ACHN (cell line): ENCODE results near the gene LEUTX.

ENCODE experiments used
- DNase-seq: peaks from one replicate; pipeline ENCODE4 v3.0.0-alpha.2; 2015
- in situ Hi-C: cut with HindIII; loops from 2 replicates; pipeline ENCODE4 v1.10.0; 2017; ENCODE audit warnings: low sequenced_read_pairs, low pct_ligation_motif_present, low pct_unique_long_range_greater_than_20kb

Gene LEUTX

DNA sequence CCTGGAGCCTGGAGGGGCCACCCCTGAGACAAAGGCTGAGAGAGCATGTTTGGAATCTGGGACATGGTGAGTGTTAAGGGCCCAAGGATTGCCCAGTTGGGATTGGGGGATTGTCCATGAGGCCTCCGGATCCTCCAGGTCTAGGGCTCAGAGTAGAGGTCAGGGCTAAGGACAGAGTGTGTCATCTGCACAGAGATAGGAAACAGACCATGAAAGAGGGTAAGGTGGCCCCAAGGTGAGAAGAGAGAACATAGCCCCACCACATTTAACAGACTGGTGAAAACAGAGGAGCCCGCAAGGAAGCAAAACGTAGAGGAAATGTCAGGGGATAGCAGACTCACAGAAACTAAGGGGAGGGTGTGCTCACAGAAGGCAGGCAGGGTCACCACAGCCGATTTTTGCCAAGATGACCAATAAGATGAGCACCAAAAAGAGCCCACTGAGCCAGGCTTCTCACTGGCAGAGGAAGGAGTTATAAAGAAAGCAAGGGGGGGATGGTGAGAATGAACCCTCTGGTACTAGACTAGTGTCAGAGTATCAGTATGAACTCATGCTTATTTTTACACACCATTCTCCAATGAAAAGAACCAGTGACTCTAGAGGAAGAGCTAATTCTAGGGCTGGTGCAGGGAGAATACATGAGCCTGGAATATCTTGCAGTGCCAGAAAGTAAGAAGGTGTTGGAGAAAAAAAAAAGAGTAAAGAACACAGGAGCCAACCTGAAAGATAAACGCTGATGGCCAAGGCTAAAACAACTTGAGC is 37.8 kb downstream of the LEUTX start:
- in situ Hi-C loops = no loop called here
- DNase-seq = no peak

DNA sequence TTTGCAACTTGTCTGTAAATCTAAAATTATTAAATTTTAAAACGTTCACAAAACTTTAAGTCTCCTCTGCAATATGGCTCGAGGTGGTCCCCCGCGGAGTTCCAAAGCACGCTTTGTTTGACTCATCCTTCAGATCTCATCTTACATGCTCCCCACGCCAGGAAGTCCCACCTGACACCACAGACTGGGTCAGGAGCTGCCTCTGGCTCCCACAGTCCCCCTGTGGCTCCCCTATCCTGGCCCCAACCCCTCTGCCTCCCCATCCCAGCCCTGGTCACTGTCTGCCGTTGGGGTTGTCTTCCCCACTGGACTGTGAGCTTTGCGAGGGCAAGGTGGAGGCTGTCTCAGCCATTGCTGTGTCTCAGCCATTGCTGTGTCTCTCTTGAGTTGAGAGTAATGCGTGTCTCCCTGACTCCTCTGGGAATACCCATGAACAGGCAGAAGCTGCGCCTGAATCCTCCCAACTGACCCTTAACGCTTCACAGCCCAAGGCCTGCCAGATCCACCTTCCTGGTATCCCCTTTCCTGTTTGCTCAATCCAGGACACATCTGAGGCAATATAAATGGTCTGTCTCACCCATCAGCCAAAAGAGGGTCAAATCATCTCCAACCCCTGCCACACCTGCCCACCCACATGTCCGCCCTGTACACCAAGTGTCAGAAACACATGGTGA is 39.4 kb downstream of the LEUTX start:
- no peak for DNase-seq
- in situ Hi-C loops = no loop called here

DNA sequence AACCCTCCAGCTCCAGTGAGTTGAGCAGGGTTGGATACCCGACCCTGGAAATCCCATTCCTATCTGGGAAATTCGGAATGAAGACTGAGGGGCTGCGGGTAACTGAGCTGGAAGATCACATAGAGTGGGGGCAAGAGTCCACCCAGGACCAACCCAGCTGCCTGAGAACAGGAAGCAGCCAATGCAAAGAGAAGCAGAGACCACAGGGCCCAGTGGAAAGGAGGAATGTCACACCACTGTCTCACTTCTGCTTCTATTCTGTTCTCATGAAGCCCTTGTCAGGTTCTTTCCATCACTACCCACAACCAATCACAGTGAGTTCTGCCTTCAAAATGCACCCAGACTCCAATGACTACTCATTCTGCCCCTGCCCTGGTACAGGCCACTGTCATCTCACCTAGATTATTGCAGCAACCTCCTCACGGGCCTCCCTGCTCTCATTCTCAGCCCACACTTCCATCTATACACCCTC is 40.0 kb downstream of the LEUTX start:
- DNase-seq = no peak
- in situ Hi-C loops = no loop called here

DNA sequence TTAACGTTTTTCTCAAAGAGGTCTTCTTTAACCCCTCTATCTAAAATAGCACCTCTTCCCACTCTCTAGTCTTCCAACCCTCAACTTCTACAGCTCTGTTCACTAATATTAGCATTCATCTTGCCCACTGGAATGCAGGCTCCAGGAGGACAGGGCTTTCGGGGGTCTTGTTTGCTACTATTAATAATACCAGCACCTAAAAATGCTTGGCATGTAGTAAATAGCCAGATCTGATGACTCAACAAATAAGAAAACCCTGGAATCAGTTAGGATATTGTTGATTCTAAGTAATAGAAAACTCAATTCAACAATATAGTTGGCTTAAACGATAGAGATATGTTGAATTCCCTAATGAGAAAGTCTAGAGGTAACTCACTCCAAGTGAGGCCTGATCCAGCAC is 41.1 kb downstream of the LEUTX start:
- DNase-seq = no peak
- in situ Hi-C loops = no loop called here

DNA sequence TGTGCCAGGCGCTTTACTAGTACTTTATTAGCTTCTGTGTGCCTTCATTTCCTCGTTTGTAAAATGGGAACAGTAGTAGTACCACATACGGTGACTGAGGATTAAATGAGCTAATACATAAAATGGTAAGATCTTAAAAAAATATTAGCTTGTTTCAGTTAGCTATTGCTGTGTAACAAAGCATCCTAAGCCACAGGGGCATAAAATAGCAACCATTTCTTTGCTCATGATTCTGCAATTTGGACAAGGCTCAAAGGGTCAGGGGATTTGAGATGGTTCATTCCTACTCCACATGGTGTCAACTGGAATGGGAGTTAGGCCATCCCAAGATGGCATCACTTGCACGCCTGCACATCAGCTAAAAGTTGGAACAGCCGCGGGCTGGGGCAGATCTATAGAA is 42.0 kb downstream of the LEUTX start:
- DNase-seq = no peak
- in situ Hi-C loops = no loop called here

DNA sequence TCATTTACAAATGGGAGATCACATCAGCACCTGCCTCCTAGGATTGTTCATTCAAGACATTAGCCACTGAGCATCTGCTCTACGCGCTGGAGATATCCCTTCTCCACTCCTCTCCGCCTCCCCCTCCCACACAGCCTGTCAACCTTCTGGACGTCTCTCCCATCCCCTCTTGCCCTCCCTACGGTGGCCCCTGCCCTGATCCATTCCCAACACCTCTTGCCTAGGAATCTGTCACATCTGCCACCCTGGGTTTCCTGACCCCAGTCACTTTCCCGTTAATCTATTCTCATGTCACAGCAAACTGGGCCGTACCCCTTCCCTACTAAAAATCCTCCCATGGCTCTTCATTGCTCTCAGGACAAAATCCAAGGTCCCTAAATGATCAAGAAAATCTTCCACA is 45.0 kb downstream of the LEUTX start:
- DNase-seq = no peak
- in situ Hi-C loops = no loop called here

DNA sequence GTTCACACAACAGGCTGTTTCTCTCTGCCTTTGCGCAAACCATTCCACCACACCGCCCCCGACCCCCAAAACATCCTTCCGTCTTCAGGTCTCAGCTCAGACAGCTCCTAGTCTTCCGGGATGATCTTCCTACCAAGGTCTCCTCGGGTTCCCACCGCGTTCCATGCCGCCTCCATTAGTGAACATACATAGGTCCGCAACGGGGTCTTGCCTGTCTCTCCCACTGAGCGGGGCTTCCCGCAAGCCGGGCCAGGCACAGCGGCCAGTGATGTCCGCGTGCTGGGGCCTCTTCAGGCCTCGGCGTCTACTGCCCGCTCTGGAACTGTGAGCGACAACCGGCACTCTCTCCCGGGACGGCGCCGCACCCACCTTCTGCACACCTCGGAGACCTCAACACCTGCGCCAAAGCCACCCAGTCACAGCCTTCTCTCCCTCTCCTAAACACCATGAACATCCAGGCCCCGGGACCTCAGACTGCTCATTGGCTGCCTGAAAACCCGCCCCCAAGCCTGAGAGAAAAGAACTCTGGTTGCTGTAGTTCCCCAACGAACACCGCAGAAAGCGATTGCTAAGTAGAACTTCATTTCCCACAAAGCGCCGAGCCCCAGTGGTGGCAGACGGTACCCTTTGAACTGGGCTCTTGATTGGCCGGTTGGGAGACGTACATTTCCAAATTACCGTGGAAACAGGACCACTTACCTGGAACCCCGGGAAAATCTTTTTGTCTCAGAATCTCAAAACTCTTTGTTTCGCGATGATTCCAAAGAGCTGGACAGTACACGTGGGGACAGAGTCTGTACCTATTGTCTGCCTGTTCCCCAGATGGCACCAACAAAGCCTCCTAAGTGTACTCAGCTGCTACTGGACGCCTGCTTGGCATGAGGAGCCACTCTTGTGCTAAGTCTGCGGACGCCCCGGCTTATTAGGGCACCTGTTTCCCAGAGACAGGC is 45.8 kb downstream of the LEUTX start:
- in situ Hi-C loops = no loop called here
- DNase-seq = no peak

DNA sequence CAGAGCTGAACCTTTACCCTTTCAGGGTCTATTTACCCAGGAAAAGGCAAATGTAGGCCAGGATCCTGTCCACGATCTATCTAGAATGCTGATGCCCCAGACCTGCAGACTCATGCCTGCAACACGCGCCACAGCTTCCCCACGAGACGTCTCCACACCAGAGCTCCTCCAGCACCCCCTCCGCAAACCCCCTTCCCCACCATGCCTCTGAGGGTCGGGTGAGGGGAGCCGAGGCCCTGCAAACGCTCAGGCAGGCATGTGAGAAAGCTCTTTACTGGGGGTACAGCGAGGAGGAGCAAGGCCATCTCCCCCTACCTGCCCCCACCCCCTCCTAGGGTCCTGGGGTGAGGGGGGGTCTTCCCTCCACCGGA is 46.4 kb downstream of the LEUTX start:
- DNase-seq = no peak
- in situ Hi-C loops = no loop called here

DNA sequence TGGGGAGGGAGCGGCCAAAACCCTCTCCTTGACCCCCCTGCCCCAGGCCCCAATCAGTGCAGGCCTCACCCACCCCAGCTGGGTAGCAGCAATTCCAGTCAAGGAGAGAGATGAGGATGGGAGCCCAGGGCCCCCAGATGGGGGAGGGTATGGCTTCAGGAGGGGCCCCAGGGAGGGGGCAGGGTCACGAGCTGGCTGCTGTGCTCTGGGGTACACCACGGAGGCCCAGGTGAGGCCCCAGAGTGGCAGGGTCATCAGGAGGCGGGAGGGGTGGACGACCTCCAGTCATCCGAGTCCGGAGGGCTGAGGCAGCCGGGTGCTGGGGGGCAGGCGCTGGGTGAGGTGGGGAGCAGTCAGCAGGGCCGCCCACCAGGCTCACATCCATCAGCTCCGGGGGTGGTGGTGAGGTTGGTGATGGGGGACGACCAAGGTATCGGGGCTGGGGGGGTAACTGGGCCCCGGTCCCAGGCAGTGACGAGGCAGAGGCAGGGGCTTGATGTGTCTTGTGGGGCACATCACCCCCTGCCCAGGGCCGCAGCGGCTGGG is 47.0 kb downstream of the LEUTX start:
- in situ Hi-C loops = no loop called here
- no peak for DNase-seq

DNA sequence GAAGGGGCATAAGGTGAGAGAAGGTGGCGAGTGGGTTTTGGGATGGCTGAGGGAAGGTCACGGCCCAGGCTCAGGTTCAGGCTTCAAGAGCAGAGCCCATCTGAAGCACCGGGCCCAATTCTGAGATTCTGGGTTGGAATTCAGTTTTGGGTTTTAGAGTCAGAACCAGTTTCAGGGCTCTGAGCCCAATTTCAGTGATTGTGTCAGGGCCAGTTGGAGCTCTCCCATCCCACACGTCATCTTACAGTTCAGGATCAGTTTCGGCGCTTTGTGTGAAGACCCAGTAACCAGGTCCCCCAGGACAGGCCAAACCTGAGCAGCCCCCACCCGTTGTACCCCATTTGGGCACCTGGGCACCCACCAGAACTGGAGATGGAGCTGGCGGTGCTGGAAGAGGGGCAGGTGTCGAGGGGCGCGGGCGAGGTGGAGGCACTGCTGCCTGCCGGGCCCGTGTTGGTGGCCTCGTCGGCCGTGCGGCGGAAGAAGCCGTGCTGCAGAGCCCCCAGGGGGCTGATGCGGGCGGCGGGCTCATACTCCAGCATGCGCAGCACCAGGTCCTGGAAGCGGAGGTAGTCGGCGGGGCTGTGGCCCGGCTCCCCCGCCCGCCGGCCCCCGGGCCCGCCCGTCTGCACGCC is 47.8 kb downstream of the LEUTX start:
- in situ Hi-C loops = no loop called here

DNA sequence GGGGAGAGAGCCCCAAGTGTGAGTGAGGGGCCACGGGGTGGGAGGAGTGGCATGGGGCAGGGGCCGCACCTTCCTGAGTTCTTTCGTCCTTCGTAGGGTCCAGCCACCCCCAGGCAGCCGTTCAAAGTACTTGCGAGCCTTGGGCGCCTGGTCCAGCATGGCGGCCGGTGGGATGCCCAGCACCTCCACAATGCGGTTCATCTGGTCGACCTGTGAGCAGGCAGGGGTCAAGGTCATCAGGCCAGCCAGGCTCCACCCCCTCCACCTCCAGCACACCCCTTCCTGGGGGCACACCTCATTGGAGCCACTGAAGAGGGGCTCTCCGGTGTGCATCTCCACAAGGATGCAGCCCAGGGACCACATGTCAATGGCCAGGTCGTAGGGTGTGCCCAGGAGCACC is 48.6 kb downstream of the LEUTX start:
- no peak for DNase-seq
- in situ Hi-C loops = no loop called here

More for the DNA sequence above, 47.8 kb downstream of the LEUTX start:
- DNase-seq = no peak

DNA sequence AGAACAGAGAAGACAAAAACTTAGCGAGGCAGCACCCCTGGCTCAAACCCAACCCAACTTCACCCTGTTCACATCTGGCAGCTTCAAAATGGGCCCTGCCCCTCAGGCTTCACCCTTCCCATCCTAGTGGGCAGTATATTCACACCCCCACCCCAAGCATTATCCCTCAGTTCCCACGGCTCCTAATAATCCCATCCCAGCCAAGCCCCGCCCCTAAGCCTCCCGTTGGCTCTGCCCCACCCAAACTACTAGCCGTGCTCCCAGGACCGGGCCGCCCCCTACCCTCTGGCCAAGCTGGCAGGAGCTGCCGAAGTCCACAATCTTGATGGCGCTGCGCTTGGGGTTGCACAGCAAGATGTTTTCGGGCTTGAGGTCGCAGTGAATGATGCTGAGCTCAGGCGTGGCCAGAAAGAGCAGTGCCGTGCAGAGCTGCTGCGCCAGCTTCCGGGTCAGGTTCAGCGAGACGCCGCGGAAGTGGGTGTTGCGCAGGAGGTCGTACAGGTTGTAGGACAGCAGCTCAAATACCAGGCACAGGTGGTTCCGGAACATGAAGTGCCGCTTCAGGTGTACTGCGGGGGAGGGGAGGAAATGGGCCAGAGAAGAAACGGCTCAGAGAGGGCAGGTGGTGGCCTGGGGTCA is 49.5 kb downstream of the LEUTX start:
- DNase-seq = no peak

DNA sequence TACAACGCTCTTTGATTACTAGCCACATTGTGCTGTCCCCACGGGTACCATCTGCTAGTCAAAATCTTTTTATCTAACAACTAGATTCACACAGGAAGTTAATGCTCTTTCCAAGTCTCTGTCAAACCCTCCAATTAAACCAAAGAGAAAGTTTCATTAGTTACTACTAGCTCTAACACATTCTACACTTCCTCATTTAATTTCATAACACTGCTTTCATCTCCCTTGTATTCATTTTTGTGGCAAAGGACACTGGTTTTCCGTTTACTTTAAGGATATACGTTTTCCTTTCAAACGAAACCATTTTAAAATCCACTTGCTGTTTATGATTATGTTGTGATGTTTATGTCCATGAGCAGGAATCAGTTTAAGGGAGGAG is 50.0 kb downstream of the LEUTX start:
- in situ Hi-C loops = no loop called here
- DNase-seq = no peak

More for the DNA sequence above, 49.5 kb downstream of the LEUTX start:
- in situ Hi-C loops = no loop called here

DNA sequence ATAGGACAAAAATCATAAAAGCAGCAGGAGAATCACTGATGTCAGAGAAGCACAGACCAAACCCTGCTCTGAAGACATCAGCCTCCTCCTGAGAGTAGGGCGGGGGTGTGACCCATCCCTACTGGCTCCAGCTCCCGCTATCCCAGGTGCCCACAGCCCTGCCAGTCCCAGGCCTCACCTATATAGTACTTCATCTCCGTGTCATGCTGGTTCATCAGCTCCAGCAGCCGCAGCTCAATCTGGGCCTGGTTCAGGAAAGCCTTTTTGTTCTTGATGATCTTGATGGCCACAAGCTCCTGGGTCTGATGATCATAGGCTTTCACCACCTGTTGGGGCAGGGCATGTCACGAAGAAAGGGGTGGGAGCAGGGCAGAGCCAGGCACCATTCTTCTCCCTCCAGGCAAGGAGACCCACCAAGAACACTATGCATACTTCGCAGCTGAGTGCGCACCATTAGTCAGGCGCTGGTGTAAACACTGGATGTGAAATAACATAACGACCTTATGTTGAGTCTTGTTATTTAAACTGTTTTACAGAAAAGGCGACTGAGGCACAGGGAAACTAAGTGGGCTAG is 51.1 kb downstream of the LEUTX start:
- in situ Hi-C loops = no loop called here
- DNase-seq = no peak

DNA sequence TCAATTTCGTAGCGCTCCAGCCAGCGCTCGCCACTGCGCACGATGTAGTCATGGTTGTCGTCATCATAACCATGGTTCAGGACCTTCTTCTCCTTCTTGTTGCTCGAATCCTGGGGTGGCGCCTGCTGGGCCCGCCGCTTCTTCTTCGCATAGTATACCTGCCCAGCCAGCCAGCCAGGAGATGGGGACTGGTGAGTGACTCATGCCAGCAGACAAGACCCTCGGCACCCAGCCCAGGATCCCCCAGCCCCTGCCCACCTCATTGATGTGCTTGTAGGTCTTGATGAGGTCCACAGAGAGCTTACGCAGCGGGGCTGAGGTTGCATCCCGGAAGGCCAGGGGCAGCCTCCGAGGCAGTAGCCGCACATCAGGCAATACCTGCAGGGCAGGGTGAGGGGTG is 51.8 kb downstream of the LEUTX start:
- in situ Hi-C loops = no loop called here
- DNase-seq = no peak

DNA sequence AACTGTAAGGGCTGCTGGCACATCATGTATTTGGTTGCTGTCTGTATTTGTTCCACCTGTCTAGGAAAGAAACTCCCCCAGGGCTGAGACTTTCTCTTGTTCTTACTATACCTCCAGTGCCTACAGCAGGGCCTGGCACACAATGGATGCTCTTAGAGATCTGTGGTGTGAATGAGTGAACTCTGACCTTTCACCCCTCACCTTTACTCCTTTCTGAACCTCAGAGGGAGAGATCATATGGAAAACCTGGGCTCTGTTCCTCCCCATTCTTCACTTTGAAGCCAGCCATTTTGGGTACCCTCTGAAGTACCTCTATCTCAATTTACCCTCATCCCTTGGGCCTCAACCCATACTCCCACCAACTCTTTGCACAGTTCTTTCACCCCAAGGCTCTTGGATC is 52.2 kb downstream of the LEUTX start:
- no peak for DNase-seq
- in situ Hi-C loops = no loop called here

DNA sequence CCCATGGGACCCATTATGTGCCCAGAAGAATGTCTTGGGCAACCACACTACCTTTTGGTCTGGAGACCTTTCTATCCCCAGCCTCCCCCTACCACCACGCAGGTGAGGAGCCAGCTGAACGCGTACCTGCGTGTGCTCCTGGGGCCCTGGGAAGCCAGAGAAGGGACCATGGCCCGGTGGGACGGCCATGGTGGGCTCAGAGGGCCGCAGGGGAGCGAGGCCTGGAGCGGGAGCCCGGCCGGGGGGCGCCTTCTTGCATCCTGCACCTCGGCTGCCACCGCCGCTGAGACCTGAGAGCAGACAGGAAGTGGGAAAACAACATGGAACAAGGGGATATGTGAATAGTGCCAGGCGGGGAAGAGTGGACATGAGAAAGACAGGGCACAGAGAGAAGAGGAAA is 53.0 kb downstream of the LEUTX start:
- DNase-seq = no peak
- in situ Hi-C loops = no loop called here
